ENCODE data around the gene LRRC41. TPM values are rescaled to one million over a fixed set of nuclear protein-coding genes. Genes with fewer than 3 reads are reported as not detected.

Gene LRRC41
- total and polyA plus RNA-seq, 9 donors: 37.5 to 99.8 (median 72.3) TPM

DNA sequence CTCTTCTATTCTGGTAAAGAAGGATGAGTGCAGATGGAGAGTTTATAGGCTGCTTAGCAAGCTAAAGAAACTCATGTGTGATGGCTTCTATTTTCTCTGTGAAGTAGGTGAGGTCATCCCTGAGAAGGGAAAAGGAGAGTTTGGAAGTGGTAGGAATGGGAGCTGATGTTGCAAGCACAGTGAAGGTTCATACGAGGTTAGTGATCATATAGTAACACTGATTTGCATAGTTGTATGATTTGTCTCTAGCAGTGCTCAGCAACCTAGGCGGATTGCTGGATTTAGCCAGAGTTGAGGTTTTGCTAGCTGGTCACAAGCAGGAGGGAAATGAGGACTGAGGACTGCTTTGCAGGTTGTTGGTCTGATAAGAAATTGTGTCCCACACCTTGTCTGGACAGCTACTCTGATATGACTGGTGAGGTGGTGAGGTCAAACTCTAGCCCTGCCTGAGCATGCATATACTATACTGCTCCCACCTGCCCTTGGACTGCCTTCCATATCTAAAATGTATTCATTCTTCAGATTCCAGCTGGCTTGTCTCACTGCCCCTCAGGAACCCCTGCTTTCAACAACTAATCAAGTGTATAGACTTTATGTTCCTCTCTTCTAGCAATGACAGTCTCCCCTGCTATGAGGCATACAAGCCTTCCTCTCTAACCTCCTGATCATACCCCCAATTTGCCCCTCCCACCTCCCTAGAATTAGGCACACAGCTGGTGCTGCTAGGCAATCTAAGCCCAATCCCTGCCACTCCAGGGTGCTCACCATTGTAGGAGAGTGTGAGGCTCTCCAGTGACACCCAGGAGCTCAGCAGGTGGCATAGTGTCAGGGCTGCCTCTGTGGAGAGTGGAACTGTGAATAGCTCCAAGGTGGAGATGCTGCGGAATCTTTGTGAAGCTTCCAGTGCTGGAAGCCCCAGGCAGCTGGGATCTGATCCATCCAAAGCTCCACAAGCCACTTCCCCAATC is 18.5 kb downstream of the LRRC41 start:
- Histone ChIP-seq H3K36me3 (no peaks in the 10 kb centered on the region), H3K4me3 (no peak overlapping the region), H3K27ac (no peak overlapping the region), H3K27me3 (no peaks in the 10 kb centered on the region), H3K9me3 (no peaks in the 10 kb centered on the region), H3K4me1 (ENCODE audit: insufficient read depth) (no peaks in the 10 kb centered on the region)
- DNase-seq: no peak
- TF ChIP-seq CTCF (IDR thresholded peaks at IDR 0.05): no peak
- TF ChIP-seq POLR2A (IDR thresholded peaks at IDR 0.05): no peak
- no peak for TF ChIP-seq EP300 (IDR thresholded peaks at IDR 0.05)
- 73 to 84% (median 81%) methylated on average over 3 of the region's 3 CpGs for WGBS, 3 donors
- intact Hi-C loops (cut with DNase I): no loop called here

GRCh38 chr1:46284058-46284457 is 19.4 kb downstream of the LRRC41 start:
- intact Hi-C loops (cut with DNase I): no loop called here
- WGBS, 3 donors: 71 to 84% (median 82%) methylated on average over 1 of the region's 1 CpG
- TF ChIP-seq EP300 (IDR thresholded peaks at IDR 0.05) (no peak), CTCF (IDR thresholded peaks at IDR 0.05) (no peak), POLR2A (IDR thresholded peaks at IDR 0.05) (no peak)
- Histone ChIP-seq H3K4me3 (no peak overlapping the region), H3K27me3 (no peaks in the 10 kb centered on the region), H3K4me1 (ENCODE audit: insufficient read depth) (no peaks in the 10 kb centered on the region), H3K9me3 (no peaks in the 10 kb centered on the region), H3K36me3 (no peaks in the 10 kb centered on the region), H3K27ac (no peak overlapping the region)
- no peak for DNase-seq

DNA sequence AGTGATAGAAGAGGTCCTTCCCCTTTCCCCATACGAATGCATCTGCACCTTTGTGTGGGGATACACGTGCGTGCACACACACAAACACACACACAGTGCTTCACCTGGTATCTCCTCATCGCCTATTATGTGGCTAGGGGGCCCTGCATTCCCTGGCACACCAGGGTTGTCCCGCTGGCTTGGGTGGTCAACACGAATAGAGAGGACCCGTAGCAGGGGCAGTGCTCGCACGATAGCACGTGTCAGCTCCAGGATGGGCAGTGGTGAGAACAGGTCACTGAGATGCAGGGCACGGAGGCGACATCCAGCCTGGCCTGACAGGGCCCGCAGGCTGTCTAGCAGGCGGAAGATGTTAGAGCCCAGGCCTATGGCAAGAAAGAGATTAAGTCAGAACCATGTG is 22.4 kb downstream of the LRRC41 start:
- H3K27ac ChIP-seq: no peak overlapping the region
- WGBS, 3 donors: 90 to 94% (median 94%) methylated on average over 14 of the region's 14 CpGs
- TF ChIP-seq CTCF (IDR thresholded peaks at IDR 0.05): no peak
- no peak for TF ChIP-seq POLR2A (IDR thresholded peaks at IDR 0.05)
- no peak for TF ChIP-seq EP300 (IDR thresholded peaks at IDR 0.05)
- intact Hi-C loops (cut with DNase I): no loop called here
- DNase-seq: no peak
- H3K9me3 ChIP-seq: no peaks in the 10 kb centered on the region
- no peaks in the 10 kb centered on the region for H3K4me1 ChIP-seq (ENCODE audit: insufficient read depth)
- no peak overlapping the region for H3K4me3 ChIP-seq
- H3K36me3 ChIP-seq: no peaks in the 10 kb centered on the region
- H3K27me3 ChIP-seq: no peaks in the 10 kb centered on the region

- no peak overlapping the region for H3K4me3 ChIP-seq
- TF ChIP-seq EP300 (IDR thresholded peaks at IDR 0.05): no peak
- no peak for DNase-seq
- H3K4me1 ChIP-seq (ENCODE audit: insufficient read depth): no peaks in the 10 kb centered on the region
- intact Hi-C loops (cut with DNase I): no loop called here
- no peaks in the 10 kb centered on the region for H3K27me3 ChIP-seq
- no peaks in the 10 kb centered on the region for H3K9me3 ChIP-seq
- H3K36me3 ChIP-seq: no peaks in the 10 kb centered on the region
- WGBS, 3 donors: 94 to 100% (median 94%) methylated on average over 3 of the region's 3 CpGs
- H3K27ac ChIP-seq: no peak overlapping the region
Measured at GRCh38 chr1:46280092-46280491, 23.3 kb downstream of the LRRC41 start.

DNA sequence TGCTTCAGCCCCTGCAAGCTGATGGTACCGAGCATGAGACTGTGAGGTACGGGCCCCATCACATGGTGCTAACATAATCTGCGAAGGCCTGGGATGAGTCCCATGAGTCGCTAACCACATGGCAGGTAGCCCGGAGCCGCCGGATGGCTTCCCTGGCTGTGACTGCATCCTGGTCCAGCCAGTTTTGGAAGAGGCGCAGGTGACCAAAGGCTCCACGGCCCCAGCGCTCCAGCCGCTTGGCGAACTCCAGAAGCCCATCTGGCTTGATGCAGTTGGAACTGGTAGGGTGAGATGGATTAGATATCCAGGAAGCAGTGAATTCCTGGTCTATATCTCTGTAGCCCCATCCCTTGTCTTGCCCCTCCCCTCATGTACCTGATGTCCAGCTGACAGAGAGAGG is 24.6 kb downstream of the LRRC41 start:
- DNase-seq: peak in 3 of 5 donors; percentile 18 to 31 (median 30)
- TF ChIP-seq EP300 (IDR thresholded peaks at IDR 0.05) (no peak), CTCF (IDR thresholded peaks at IDR 0.05) (no peak), POLR2A (IDR thresholded peaks at IDR 0.05) (no peak)
- Histone ChIP-seq H3K27me3 (no peaks in the 10 kb centered on the region), H3K36me3 (no peaks in the 10 kb centered on the region), H3K4me3 (no peak overlapping the region), H3K4me1 (ENCODE audit: insufficient read depth) (no peaks in the 10 kb centered on the region), H3K9me3 (no peaks in the 10 kb centered on the region), H3K27ac (no peak overlapping the region)
- intact Hi-C loops (cut with DNase I): no loop called here
- WGBS, 3 donors: 83 to 86% (median 83%) methylated on average over 12 of the region's 12 CpGs
